ENCODE results near the gene TRIP13.

Gene TRIP13

DNA sequence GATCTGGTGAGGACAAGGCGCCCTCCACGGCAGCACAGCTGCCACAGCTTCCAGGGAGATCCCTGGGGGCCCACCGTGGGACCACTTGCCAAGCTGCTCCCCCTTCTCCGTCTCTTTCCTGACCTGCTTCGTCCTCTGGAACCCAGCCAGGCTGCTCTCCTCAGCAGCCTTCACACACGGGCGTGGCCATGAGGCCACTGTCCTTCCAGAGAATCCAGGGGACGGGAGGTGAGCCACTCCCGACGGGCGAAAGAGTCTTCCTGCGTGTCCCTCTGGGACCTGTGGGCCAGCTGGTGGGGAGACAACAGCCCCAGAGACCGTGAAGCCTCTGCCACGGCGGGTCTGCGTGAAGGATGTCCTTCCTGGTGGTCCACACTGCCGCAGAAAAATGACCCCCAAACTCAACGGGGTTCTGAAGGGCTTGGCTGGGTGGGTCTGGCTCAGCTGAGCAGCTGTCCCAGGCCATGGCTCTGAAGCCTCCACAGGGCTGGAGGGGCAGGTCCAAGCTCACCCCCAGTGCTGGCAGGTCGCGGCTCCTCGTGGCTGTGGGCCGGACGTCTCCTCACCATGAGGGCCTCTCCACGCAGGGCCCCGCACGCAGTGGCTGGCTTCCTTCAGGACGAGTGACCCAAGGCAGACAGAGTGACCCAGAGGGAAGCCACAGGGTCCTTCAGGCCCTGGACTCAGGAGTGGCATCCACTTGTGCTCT is 68.5 kb downstream of the TRIP13 start:
- TF ChIP-seq, protein P1, sequence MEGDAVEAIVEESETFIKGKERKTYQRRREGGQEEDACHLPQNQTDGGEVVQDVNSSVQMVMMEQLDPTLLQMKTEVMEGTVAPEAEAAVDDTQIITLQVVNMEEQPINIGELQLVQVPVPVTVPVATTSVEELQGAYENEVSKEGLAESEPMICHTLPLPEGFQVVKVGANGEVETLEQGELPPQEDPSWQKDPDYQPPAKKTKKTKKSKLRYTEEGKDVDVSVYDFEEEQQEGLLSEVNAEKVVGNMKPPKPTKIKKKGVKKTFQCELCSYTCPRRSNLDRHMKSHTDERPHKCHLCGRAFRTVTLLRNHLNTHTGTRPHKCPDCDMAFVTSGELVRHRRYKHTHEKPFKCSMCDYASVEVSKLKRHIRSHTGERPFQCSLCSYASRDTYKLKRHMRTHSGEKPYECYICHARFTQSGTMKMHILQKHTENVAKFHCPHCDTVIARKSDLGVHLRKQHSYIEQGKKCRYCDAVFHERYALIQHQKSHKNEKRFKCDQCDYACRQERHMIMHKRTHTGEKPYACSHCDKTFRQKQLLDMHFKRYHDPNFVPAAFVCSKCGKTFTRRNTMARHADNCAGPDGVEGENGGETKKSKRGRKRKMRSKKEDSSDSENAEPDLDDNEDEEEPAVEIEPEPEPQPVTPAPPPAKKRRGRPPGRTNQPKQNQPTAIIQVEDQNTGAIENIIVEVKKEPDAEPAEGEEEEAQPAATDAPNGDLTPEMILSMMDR (IDR thresholded peaks at IDR 0.05), result no peak

DNA sequence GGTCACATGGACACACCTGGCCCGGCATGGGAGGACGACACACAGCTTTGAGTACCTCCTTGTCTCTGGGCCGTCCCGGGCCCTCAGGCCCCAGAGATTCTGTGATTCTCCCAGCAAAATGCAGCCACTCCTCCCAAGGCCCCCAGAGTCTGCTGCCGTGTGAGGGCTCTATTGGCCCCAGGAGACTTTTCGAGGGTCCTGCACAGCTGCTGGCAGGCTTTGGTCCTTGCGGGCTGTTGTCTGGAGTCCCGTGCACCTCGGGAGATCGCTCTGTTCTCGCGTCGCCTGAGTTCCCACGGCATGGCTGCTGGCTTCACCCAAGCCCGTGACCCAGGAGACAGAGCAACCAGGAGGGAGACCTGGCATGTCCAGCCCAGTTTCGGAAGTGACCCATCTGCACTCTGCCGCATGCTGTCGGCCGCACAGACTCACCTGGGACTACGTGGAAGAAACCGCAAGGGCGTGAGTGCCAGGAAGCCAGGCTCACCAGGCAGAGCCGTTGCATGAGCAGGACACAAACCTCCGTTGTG is 69.1 kb downstream of the TRIP13 start:
- TF ChIP-seq, protein P1 (IDR thresholded peaks at IDR 0.05), result no peak

DNA sequence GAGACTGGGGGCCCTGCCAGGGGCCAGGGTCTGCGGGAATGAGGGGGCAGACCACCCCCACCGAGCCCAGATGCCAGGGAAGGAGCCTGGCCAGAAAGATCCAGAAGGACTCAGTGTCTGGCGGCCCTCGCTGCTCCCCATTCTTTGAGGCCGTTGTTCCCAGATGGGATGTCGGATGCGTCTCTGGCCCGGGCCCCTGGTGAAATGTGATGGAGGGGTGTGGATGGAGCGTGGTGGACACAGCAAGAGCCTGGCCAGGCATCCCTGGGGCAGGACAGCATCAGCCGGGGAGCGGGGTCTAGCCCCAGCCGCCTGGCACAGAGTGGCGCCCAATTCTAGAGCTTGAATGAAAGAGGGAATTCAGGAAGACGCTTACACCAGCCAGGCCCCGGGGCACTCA is 69.7 kb downstream of the TRIP13 start:
- TF ChIP-seq, protein P1 (IDR thresholded peaks at IDR 0.05), result no peak

DNA sequence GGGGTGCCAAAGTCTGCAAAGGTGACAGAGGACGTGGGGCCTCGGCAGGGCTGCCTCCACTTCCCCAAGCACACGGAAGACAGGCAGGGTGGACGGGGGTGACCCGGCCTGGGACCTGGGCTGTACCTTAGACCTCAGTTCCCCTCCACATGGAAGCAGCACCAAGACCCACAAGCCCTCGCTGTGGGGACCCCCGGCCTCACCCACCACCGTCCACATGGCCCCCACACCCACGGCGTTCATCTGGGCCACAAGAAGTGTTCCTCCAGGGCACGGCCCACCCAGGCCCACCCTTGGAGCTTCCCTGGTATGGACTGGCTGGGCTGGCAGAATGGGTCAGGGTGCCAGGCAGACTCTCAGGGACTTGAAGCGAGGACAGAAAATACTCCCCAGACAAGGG is 70.1 kb downstream of the TRIP13 start:
- TF ChIP-seq, protein P1 (IDR thresholded peaks at IDR 0.05), result no peak

DNA sequence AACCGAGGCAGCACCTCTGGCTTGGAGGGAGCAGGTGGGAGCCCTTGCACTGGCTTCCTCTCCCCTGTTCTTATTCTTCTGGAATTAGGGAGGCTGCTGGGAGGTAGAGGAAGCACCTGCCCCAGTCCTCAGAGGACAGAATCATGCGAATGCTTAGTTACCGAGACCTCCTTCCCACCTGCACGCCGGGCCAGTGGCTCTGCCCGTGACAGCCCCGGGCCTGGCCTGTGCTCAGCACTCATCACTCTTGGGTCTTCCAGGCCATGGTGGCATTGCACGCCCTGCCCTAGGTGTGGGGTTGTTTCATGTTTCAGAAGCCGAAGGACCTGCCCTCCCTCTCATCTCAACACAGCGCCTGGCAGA is 70.6 kb downstream of the TRIP13 start:
- TF ChIP-seq, protein P1 (IDR thresholded peaks at IDR 0.05), result no peak

DNA sequence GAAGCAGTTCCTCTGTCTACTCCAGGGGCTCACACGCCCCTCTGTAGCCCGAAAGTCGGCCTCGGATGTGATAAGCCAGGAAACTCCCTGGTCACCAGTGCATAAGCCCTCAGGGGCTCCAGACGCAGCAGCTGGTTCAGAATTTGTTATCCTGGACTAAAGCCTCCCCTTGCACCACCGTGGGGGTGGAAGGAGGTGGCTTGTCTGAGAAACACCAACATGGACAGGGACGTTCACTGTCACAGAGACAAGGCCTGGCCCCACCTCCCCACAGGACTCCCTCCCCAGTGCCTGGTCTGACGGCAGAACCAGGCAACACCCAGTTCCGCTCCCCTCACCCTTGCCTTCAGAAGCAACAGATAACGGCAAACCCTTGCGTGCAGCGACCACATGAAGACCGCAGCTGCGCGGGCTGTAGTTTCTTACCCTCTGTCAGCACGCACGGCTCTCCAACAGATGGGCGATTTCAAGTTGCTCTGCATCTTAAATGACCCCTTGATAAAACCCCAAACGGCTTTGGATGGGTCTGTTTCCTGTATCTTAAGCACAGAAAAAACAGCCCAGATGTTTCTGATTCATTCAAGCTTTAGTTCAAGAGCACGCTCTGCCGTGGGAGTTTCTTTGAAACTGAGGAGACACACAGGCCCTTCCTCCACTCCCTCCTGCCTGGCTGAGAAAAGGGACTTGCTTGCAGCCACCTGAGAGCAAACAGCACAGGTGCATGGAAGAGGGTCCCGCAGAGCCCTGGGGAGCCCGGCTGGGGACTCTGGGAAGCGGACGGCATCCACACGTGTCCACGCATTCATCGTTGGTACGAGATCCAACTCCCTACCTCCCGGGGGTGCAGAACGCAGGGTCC is 71.2 kb downstream of the TRIP13 start:
- TF ChIP-seq, protein P1 (IDR thresholded peaks at IDR 0.05), result no peak

DNA sequence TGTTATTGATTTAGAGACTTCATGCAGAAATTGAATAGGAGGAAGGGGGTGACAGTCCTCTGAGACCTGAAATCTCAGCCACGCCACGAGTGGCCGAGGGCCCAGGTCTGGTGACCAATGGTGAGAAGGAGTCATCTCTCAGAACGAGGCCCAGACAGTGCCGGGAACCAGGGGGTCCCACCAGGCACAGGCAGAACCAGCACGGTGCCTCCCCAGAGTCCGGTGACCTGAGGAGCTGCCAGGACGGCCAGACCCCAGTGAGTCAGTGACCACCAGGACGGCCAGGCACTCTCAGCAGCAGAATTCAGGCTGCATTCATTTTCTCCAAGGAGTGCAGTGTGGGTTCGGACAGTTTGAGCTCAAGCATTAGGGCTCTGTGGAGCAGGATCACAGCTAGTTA is 72.1 kb downstream of the TRIP13 start:
- TF ChIP-seq, protein P1 (IDR thresholded peaks at IDR 0.05), result no peak
